Measurements from ENCODE around the gene TBC1D10A.

DNA sequence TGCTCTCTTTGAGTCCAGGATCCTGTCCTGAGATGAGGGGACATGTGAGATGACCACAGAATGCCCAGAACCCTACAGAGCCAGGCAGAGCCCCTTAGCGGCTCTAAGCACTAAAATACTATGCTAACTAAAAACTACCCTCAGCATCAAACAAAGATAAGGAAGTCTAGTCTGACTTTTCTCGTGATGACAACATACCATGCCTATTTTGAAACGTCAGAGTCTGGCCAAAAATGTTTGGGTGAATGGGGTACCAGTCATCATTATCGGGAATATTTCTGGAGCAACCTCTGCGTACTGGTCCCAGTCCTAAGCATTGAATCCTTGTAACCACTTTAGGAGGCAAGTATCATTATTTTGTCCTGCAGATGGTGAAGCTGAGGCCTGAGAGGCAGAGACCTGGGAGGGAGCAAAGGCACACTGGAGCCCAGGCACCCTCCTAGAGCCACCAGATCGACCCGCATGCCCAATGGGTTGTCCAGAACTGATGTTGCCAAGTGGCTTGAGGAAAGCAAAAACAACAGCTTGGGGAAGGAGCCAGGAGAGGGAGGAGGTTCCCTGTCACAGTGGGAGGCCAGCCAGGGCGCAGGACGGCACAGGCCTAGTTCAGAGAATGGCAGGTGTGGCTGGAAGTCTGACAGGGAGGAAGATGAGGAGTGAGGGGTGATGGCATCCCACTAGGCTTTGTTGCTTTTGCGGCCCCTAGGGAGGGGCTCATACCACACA is 52.9 kb downstream of the TBC1D10A start:
- TF ChIP-seq POLR2A (IDR thresholded peaks at IDR 0.05; ENCODE audit: low read length) (no peak), GATA1 (IDR thresholded peaks at IDR 0.05; ENCODE audit: low read depth, low read length) (no peak)
